Stimulated activated naive CD8-positive, alpha-beta T cell treated with anti-CD3 and anti-CD28 coated beads, Interleukin-15, Interleukin-2, amounts not matched to agents 100 ng/mL and 50 ng/mL, for 24 hours (primary cell): ENCODE data around the gene MAML3.
"Not testable (repeated sequence)": the region's sequence is repeated elsewhere in the genome, so short reads cannot be mapped to it uniquely, and the experiment has no call there.

Experiments used
- H3K27ac Mint-ChIP-seq: one replicate; pipeline ENCODE4 v1.8.0; 2021; ENCODE audit warnings: mild to moderate bottlenecking, mixed read lengths
- H3K27me3 Mint-ChIP-seq: one replicate; pipeline ENCODE4 v1.8.0; 2021; ENCODE audit warnings: mixed read lengths
- H3K36me3 Mint-ChIP-seq: one replicate; pipeline ENCODE4 v1.8.0; 2021; ENCODE audit warnings: low read depth, mixed read lengths
- H3K4me1 Mint-ChIP-seq: one replicate; pipeline ENCODE4 v1.8.0; 2021; ENCODE audit warnings: low read depth, mixed read lengths
- H3K4me3 Mint-ChIP-seq: one replicate; pipeline ENCODE4 v1.8.0; 2021; ENCODE audit warnings: mild to moderate bottlenecking, mixed read lengths
- H3K9me3 Mint-ChIP-seq: one replicate; pipeline ENCODE4 v1.8.0; 2021; ENCODE audit warnings: mixed read lengths

The MAML3 gene

DNA sequence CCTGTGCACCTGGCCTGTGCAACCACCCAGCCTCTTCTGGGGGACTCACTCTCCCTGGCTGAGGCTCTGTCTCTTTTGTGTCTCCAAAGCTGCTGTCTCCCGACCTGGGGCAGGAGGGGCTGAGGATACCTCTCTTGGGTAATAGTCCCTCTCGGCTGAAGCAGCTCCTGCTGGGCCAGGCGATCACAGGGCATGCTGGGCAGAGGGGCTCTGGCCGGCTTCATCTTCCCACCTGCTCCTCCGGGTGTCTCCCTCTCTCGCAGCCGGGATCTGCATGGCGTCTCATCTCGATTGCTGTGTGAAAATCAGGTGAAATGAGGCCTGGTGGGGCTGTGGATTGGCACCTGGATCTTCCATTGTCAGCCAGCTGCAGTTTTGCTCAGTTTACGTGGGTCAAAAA lies 435.2 kb downstream of the MAML3 start:
- H3K36me3 Mint-ChIP-seq, result no peaks in the 10 kb centered on the region
- H3K27me3 Mint-ChIP-seq, result no peaks in the 10 kb centered on the region
- H3K4me1 Mint-ChIP-seq, result no peaks in the 10 kb centered on the region
- H3K27ac Mint-ChIP-seq, result no peak overlapping the region
- no peak overlapping the region for H3K4me3 Mint-ChIP-seq
- H3K9me3 Mint-ChIP-seq, result no peaks in the 10 kb centered on the region

GRCh38 chr4:139718358-139718757 lies 435.6 kb downstream of the MAML3 start:
- Mint-ChIP-seq H3K4me1 (no peaks in the 10 kb centered on the region), H3K27me3 (no peaks in the 10 kb centered on the region), H3K4me3 (no peak overlapping the region), H3K27ac (no peak overlapping the region), H3K9me3 (no peaks in the 10 kb centered on the region), H3K36me3 (no peaks in the 10 kb centered on the region)

DNA sequence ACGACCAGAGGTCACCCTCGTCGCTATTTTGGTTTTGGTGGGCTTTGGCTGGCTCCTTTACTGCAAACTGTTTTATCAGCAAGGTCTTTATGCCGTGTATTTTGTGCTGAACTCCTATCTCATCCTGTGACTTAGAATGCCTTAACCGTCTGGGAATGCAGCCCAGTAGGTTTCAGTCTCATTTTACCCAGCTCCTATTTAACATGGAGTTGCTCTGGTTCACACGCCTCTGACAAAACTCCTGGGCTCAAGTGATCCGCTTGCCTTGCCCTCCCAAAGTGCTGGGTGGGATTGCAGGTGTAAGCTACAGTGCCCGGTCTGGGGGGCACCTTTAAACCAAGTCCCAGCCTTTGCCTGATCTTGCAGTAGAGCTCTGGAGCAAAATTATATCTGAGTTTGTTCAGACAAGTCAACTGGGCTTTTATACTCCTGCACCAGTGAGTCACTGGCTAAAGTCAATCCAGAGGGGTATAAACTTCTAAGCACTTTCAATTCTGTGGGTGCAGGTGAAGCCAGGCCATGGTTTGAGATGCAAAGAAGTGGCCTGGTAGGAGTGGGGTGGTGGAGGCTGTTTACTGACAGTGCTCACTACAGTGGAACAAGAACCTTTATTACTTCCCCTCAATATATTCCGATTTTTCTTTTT lies 438.1 kb downstream of the MAML3 start:
- Mint-ChIP-seq H3K27me3 (no peaks in the 10 kb centered on the region), H3K27ac (no peak overlapping the region), H3K4me1 (no peaks in the 10 kb centered on the region), H3K36me3 (no peaks in the 10 kb centered on the region), H3K9me3 (no peaks in the 10 kb centered on the region), H3K4me3 (no peak overlapping the region)

DNA sequence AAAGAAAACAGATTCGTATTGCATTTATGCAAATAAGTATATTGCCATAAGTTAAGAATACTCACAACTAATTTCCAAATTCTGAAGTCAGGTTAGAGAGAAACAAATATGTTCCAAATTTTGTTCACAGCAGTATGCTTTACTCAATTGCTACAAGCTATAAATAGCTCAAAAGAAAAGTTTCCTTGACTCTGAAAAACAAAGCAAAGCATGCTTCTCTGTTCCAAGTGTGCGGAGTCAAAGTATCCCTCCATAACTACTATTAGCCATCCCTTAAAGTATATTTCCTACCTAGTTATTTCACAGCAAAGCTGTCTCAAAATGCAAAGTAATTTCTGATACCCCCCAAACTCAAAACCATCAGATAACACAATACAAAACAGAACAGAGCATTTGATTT lies 441.1 kb downstream of the MAML3 start:
- no peaks in the 10 kb centered on the region for H3K4me1 Mint-ChIP-seq
- no peak overlapping the region for H3K27ac Mint-ChIP-seq
- peaks cover 3% of the 10 kb centered on the region for H3K9me3 Mint-ChIP-seq
- H3K27me3 Mint-ChIP-seq, result no peaks in the 10 kb centered on the region
- peaks cover 7% of the 10 kb centered on the region for H3K36me3 Mint-ChIP-seq
- no peak overlapping the region for H3K4me3 Mint-ChIP-seq

DNA sequence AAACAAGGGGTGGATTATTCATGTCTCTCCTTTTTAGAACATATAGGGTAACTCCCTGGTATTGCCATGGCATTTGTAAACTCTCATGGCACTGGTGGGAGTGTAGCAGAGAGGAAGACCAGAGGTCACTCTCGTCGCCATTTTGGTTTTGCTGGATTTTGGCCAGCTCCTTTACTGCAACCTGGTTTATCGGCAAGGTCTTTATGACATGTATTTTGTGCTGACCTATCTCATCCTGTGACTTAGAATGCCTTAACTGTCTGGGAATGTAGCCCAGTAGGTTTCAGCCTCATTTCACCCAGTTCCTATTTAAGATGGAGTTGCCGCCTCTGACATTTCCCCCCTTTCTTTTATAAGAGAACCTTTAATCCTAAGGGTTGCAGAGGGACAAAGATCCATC lies 442.5 kb downstream of the MAML3 start:
- no peak overlapping the region for H3K4me3 Mint-ChIP-seq
- H3K36me3 Mint-ChIP-seq, result peaks cover 7% of the 10 kb centered on the region
- H3K4me1 Mint-ChIP-seq, result no peaks in the 10 kb centered on the region
- peaks cover 3% of the 10 kb centered on the region for H3K9me3 Mint-ChIP-seq
- no peaks in the 10 kb centered on the region for H3K27me3 Mint-ChIP-seq
- H3K27ac Mint-ChIP-seq, result no peak overlapping the region

- H3K27ac Mint-ChIP-seq, result no peak overlapping the region
- H3K36me3 Mint-ChIP-seq, result peaks cover 7% of the 10 kb centered on the region
- H3K4me3 Mint-ChIP-seq, result no peak overlapping the region
- no peaks in the 10 kb centered on the region for H3K27me3 Mint-ChIP-seq
- peaks cover 3% of the 10 kb centered on the region for H3K9me3 Mint-ChIP-seq
- H3K4me1 Mint-ChIP-seq, result no peaks in the 10 kb centered on the region
Measured at GRCh38 chr4:139710073-139710472, 443.9 kb downstream of the MAML3 start.

GRCh38 chr4:139709660-139710059 lies 444.3 kb downstream of the MAML3 start:
- peaks cover 3% of the 10 kb centered on the region for H3K9me3 Mint-ChIP-seq
- H3K27me3 Mint-ChIP-seq, result no peaks in the 10 kb centered on the region
- H3K27ac Mint-ChIP-seq, result no peak overlapping the region
- no peak overlapping the region for H3K4me3 Mint-ChIP-seq
- H3K36me3 Mint-ChIP-seq, result peaks cover 7% of the 10 kb centered on the region
- H3K4me1 Mint-ChIP-seq, result no peaks in the 10 kb centered on the region

DNA sequence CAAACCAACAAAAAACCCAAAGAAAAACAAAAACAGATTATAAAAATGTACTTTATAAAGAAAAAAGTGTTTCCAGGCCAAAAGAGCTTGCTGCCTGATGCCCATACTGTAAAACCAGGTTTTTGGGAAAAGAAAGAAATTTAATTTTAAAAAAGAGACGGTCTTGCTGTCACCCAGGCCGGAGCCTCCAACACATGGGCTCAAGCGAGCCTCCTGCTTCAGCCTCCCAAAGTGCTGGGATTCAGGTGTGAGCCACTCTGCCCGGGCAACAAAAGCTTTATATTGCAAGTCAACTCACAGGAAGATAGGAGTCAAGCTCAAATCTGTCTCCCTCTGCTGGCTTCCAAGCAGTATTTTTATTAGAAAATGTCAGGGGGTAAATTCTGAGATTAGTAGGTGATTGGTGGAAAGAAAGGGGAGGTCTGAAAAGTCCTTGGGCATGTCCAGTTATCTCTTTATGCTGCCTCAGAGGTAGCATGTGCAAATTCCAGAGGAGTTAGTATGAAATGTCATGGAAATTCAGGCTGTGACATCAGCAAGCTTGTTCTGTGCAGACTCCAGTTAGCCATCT lies 449.0 kb downstream of the MAML3 start:
- Mint-ChIP-seq H3K9me3 (peaks cover 3% of the 10 kb centered on the region), H3K27me3 (no peaks in the 10 kb centered on the region), H3K36me3 (peaks cover 11% of the 10 kb centered on the region), H3K27ac (no peak overlapping the region), H3K4me3 (no peak overlapping the region), H3K4me1 (no peaks in the 10 kb centered on the region)

DNA sequence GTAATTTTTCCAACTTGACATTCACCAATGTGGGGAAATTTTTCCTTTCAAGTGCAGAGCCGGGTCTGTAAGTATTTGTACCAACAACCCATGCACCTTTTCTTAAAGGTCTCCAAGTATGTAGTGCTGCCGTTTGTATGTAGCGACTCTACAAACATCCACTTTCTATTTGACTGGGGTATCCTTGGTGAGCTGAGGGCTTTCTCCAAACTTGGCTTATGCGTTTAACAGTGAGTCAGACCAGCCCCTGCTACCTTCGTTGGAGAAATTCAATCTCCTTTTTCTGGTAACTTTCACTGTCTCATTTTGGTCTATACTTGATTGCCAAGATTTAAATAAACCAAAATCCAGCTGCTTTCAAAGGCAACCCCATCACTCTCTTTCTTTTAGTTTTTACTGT lies 453.4 kb downstream of the MAML3 start:
- no peak overlapping the region for H3K27ac Mint-ChIP-seq
- no peaks in the 10 kb centered on the region for H3K27me3 Mint-ChIP-seq
- H3K4me3 Mint-ChIP-seq, result no peak overlapping the region
- H3K9me3 Mint-ChIP-seq, result no peaks in the 10 kb centered on the region
- no peaks in the 10 kb centered on the region for H3K4me1 Mint-ChIP-seq
- peaks cover 8% of the 10 kb centered on the region for H3K36me3 Mint-ChIP-seq

DNA sequence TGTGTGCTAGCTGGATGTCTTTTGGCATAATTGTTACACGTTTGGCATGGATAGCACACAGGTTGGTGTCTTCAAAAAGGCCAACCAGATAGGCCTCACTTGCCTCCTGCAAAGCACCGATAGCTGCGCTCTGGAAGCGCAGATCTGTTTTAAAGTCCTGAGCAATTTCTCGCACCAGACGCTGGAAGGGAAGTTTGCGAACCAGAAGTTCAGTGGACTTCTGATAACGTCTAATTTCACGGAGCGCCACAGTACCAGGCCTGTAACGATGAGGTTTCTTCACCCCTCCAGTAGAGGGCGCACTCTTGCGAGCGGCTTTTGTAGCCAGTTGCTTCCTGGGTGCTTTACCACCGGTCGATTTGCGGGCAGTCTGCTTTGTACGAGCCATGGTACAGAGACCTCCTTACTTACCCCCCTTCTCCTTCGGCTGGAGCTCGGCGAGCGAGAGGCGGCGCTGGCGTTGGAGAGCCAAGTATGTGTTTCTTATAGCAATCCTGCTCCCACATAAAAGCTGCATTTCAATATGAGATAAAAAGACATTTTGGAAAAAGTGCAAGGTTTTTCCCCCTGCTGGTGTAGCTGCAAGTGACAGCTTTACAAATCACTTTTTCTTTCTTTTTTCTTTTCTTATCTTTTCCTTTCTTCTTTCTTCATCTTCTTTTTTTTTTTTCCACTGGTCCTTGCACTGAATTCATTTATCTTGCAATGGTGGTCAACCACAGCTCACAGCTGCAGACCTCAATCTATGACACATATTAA lies 455.6 kb downstream of the MAML3 start:
- H3K27me3 Mint-ChIP-seq, H3K27ac Mint-ChIP-seq, H3K36me3 Mint-ChIP-seq, H3K4me3 Mint-ChIP-seq, H3K4me1 Mint-ChIP-seq, H3K9me3 Mint-ChIP-seq: not testable (repeated sequence)

DNA sequence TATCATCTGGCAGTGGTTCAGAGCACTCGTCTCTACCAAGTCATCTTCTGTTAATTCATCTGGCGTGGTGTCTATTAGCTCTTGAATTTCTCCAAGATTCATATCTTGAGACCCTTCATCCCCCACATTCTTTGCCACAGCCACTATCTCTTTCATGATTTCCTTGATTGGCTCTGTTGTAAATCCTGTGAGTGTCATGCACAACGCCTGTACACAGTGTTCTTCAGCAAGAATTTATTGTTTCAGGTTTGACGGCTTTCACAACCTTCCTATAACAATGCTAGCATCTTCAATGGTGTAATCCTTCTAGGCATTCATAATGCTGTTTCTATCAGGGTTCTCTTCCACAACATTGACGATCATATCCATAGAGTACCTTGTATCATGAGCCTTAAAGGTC lies 457.5 kb downstream of the MAML3 start:
- H3K27me3 Mint-ChIP-seq, result no peaks in the 10 kb centered on the region
- H3K9me3 Mint-ChIP-seq, result no peaks in the 10 kb centered on the region
- no peak overlapping the region for H3K27ac Mint-ChIP-seq
- H3K4me1 Mint-ChIP-seq, result no peaks in the 10 kb centered on the region
- peaks cover 4% of the 10 kb centered on the region for H3K36me3 Mint-ChIP-seq
- no peak overlapping the region for H3K4me3 Mint-ChIP-seq

- Mint-ChIP-seq H3K4me3 (no peak overlapping the region), H3K9me3 (no peaks in the 10 kb centered on the region), H3K27me3 (no peaks in the 10 kb centered on the region), H3K4me1 (no peaks in the 10 kb centered on the region), H3K27ac (no peak overlapping the region), H3K36me3 (peaks cover 4% of the 10 kb centered on the region)
Measured at GRCh38 chr4:139694522-139695107, 459.4 kb downstream of the MAML3 start.

- no peaks in the 10 kb centered on the region for H3K4me1 Mint-ChIP-seq
- H3K36me3 Mint-ChIP-seq, result no peaks in the 10 kb centered on the region
- no peaks in the 10 kb centered on the region for H3K27me3 Mint-ChIP-seq
Measured at GRCh38 chr4:139692309-139693012, 461.5 kb downstream of the MAML3 start.

DNA sequence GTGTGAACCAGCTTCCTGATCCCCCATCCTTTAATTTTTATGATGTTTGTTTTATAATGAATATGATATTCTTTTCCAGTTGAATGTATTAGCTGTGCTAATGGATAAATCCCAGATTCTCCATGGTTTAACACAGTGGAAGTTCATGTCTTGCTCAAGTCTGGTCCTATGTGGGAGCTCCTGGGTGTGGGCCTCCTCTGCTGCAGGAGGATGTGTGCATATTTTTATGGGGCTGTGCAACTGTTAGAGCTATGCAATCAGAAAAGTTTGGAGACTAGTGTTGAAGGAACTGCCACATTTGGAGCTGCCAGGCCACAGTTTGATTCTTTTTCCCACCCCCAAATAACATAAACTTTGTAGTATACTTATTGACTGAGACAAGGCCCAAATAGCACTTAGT lies 463.6 kb downstream of the MAML3 start:
- no peaks in the 10 kb centered on the region for H3K4me1 Mint-ChIP-seq
- H3K4me3 Mint-ChIP-seq, result no peak overlapping the region
- peaks cover under 1% of the 10 kb centered on the region for H3K9me3 Mint-ChIP-seq
- H3K27ac Mint-ChIP-seq, result no peak overlapping the region
- no peaks in the 10 kb centered on the region for H3K27me3 Mint-ChIP-seq
- H3K36me3 Mint-ChIP-seq, result no peaks in the 10 kb centered on the region

More at GRCh38 chr4:139692309-139693012, 461.5 kb downstream of the MAML3 start:
- no peaks in the 10 kb centered on the region for H3K9me3 Mint-ChIP-seq
- no peak overlapping the region for H3K27ac Mint-ChIP-seq
- no peak overlapping the region for H3K4me3 Mint-ChIP-seq
